Cortex of kidney (tissue), 1 donor: ENCODE measurements around the gene SSBP3.

ENCODE experiments used
- DNase-seq: peaks from one replicate; lab custom pipeline; 2025; lab: John Stamatoyannopoulos, UW

The SSBP3 gene

DNA sequence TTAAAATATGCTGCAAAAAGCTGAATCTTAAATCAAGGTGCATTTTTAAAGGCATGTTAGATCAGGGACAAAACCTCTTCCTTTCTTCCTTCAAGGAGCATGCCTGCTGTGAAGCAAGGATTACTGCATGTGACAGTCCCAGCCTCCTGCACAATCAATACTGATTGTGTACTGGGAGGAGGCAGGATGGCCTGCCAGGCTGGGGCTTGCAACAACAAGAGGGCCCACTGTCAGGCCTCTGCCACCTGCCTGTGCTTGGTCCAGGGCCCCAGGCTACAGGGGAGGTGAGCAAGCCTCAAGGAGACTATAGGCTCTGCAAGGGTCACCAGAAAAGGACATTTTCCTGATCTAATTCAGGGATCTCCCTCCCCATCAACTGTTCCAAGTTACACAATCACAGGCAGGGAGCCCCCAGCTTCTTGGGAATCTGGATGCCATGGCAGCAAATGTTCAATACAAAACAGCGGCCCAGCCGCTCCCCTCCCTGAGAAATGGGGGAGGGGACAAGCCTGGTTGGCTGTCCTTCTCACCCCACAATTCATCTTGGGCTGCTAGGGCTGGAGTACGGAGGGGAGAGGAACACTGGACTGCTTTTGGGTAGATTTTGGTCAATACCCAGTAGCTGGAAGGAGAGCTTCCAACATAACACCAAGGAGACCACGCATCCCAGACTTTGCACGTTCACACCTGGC, 76.7 kb downstream of the SSBP3 start:
- no peak for DNase-seq

DNA sequence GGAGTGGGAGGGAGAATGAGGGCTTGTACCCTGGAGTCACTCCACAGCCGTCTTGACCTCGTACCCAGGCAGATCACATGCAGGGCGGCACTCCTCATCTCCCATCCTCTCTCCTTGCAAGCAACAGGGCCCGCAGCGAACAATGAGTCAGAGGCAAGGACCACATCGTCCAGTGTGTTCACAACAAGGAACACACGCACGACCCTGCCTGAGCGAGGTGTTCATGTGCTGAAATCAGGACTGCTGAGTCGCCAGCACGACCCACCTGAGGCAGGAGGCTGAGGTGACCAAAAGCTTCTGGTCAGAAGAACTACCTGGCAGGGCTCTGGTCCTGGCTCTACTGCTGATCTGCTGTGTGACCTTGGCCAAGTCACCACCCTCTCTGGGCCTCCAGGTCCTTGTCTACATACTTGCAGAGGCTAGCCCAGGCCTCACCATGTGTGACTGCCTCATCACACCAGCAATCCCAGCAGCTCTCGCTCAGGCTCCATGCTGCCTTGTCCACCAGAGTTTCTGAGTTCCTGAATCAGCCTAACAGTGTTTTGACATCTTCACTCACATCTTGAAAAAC, 78.0 kb downstream of the SSBP3 start:
- no peak for DNase-seq

GRCh38 chr1:54327386-54328065, 78.7 kb downstream of the SSBP3 start:
- no peak for DNase-seq

DNA sequence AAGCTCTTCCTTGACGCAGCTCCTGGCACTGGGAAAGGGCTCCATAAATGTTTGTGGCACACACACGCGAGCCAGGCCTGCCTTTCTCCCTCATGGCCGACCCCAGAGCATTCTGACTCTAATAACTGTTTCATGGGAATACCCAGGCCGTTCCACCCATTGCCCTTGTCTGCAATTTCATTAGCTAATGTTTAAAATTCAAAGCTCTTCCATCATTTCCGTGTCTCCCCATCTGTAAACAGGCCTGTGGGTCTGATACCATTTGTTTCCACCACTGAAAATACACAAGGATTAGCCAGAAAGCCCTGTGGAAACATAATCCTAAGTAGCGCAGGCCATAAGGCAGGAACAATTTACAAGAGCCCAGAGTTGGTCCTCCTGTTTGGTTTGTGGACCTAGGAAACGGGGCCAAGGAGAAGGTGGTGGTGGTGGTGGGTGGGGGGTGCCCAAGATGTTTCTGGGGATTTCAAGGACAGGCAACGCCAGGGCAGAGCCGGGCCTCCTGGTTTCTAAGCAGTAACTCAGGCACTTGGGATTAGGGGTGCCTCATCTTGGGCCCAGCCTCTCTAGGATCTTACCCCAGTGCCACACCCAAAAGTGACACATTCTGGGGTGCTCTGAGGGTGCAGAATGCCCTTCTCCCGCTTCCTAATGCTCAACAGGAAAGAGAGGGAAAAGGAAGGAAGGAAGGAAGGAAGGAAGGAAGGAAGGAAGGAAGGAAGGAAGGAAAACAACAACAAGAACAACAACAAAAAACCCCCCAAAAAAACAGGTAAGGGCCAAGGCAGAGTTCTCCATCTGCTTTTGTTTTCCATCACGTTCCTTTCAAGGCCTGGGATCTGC, 79.4 kb downstream of the SSBP3 start:
- DNase-seq, result no peak

GRCh38 chr1:54325703-54326461, 80.3 kb downstream of the SSBP3 start:
- DNase-seq, result no peak

DNA sequence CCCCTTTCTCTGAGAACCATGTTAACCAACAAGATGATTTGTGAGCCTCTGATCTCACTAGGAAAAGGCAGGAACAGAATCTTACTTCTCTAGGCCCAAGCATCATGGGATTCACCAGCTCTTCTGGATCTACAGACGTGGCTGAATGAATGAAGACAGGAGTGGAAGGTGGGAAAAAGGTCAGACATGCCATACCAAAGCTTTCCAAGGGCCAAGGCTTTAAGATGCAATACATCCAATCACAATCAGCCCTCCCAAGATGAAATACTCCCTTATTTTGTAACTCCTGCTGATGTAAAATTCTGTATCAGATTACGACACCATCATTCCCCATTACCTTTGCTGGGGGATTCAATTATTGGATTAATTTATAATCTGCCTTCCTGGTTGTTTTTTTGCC, 80.9 kb downstream of the SSBP3 start:
- no peak for DNase-seq

GRCh38 chr1:54324251-54325140, 81.7 kb downstream of the SSBP3 start:
- DNase-seq, result no peak

GRCh38 chr1:54323921-54324250, 82.3 kb downstream of the SSBP3 start:
- DNase-seq, result no peak

DNA sequence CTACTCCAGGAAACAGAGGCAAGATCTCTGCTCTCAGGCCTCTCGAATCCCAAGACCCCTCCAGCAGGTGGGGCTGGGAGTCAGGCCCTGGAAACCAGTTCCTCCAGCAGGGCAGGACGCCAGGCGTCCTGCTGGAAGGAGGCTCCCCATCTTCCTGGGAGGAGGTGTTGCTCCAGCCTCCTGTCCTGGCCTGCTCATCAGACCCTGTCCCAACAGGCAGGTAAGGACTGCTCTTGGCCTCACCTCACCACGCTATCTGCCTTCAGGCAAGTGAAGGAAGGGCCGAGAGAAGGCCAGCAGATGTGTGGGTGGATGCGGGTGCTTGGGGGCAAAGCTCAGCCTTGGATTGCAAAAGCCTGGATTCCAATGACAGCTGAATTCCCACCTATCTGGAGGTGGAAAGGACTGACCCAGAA, 82.9 kb downstream of the SSBP3 start:
- DNase-seq, result no peak

DNA sequence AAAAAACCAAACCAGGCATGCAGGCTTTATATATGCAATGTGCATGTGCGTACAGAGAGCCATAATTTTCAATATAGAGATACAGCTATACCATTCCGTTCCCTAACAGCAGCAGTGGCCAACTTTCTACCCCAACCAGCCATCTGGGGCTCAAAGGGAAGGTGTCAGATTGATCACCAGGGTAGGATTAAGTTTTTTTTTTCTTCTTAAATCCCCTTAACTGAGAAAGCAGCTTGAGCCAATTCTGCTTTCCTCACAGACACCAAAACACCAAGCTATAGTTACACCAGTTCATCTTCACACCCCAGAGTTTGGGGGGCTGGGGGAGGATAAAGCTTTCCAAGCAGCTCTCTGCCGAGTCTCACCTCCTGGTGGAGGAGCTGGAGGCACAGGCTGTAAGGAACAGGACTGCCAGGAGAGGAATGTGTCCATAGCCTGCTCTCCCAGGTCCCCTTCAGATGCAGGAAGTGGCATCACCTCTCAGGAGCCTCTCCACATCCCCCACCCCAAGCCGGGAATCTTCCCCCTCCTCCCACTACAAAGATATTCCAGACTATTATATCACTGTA, 87.9 kb downstream of the SSBP3 start:
- no peak for DNase-seq

- no peak for DNase-seq
Observed at GRCh38 chr1:54317084-54317483, 89.1 kb downstream of the SSBP3 start.

DNA sequence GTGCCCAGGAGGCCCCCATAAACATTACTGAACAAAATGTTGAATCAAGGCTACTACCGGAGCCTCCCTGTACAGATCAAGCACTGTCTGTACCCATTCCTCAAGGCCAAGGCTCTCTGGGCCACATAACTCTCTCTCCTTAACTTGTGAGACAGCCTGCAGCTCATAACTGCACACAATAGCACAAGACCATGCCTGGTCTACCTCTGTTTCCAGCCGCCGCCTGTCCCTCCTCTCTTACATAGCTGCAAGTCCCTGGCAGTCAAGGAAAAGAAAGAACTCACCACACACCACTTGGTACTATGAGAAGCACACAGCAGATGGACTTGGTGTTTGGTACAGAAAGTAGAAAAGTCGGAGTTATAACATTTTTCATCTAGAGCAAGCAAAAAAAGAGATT, 91.1 kb downstream of the SSBP3 start:
- no peak for DNase-seq

GRCh38 chr1:54314696-54315095, 91.5 kb downstream of the SSBP3 start:
- no peak for DNase-seq

DNA sequence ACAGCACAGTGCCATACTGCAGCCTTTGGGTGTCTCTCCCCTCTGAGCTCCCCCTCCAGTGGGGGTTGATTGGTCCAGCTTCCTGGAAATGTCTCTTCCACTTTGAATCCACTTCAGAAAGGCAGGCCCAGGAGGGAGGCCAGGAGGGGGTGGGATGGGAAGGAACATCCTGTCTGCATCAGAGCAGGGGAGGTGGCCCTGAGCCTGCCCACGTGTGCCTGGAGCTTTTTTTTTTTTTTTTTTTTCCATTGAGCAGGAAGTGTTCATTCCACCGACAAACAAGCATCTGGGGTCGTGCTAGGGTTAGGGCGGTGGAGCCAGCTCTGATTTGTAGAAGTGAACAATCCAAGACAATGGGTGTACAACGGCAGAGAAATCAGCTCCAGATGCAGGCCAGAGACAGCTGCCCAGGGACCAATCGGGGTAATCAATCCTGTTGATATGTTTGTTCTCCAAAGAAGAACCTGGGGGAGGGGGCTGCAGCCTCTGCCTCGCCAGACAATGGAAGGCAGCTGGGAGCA, 93.3 kb downstream of the SSBP3 start:
- no peak for DNase-seq

DNA sequence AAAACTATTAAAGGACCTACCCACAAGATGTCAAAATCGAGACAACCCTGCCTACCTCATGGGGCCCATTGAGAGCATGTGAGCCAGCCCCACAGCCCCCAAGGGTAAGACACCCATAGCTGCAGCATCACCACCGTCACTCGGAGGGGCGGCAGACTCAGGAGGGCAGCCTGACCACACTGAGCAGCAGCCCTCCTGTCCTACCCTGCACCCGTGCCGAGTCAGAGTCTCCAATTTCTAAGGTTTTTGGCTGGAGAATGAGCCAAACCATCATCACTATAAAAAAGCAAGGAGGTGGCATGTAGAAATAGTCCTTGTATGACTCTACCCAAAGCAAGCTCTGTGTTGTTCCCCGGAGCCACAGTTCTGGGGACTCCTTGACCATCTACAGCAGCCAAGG, 94.7 kb downstream of the SSBP3 start:
- DNase-seq, result no peak

GRCh38 chr1:54310439-54311328, 95.5 kb downstream of the SSBP3 start:
- DNase-seq, result no peak

- no peak for DNase-seq
Observed at GRCh38 chr1:54309631-54310366, 96.4 kb downstream of the SSBP3 start.

- no peak for DNase-seq
Observed at GRCh38 chr1:54307305-54307704, 98.9 kb downstream of the SSBP3 start.
